ENCODE data around the gene KCNC1.

KCNC1 gene

DNA sequence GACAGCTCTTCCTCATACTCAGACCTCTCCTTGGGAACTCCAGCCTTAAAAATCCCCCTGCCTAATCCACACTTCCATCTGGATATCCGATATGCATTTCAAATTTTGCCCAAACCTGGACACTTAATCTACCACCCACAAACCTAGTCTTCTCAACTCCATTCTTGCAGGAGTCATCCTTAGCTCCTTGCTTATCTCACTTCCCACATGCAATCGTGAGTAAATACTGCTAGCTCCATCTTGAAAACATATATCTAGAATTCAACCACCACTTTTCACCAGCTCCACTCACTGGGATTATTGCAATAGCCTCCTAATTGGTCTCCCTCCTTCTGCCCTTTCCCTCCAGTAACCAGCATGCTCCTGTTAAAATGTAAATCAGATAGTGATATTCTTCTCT lies 17.8 kb upstream of the KCNC1 start:
- no peak for DNase-seq (ENCODE audit: low read depth)

DNA sequence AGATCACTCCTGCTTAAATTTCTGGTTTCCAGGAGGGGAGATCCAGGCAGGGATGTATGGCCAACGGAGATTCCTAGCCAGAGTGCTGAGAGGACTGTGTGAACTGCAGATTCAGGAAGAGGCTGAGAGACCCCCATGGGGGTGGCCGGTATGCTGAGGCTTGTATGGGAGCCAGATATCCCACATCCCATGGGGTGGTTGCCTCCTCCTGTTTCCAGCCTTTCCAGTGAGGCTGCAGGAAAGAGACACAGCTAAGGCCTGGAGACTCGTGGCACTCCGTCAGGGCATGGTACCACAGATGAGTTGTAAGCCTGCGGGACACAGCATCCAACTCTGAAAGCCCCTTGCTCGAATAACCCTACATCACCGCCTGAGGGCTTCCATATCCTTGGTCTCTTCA lies 16.6 kb upstream of the KCNC1 start:
- DNase-seq (ENCODE audit: low read depth), result no peak

DNA sequence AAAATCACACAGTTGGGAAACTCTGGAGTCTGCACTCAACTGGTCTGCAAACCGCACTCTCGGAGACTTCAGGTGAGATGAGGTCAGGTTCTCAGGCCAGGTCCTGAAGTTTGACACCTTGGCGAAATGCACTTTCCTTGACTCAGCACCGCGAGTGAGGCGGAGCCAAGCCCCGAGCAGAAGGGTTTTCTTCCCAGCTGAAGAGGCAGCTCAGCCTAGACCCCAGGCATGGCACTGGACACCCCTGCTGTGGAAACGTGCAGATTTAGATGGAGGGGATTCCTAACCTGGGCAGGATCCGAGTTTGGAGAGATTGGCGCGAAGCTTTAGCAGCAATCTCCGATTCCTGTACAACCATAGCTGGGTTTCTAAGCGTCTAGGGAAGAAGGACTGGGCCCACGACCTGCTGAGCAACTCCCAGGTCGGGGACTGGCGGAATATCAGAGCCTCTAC lies 16.0 kb upstream of the KCNC1 start:
- DNase-seq (ENCODE audit: low read depth), result no peak

DNA sequence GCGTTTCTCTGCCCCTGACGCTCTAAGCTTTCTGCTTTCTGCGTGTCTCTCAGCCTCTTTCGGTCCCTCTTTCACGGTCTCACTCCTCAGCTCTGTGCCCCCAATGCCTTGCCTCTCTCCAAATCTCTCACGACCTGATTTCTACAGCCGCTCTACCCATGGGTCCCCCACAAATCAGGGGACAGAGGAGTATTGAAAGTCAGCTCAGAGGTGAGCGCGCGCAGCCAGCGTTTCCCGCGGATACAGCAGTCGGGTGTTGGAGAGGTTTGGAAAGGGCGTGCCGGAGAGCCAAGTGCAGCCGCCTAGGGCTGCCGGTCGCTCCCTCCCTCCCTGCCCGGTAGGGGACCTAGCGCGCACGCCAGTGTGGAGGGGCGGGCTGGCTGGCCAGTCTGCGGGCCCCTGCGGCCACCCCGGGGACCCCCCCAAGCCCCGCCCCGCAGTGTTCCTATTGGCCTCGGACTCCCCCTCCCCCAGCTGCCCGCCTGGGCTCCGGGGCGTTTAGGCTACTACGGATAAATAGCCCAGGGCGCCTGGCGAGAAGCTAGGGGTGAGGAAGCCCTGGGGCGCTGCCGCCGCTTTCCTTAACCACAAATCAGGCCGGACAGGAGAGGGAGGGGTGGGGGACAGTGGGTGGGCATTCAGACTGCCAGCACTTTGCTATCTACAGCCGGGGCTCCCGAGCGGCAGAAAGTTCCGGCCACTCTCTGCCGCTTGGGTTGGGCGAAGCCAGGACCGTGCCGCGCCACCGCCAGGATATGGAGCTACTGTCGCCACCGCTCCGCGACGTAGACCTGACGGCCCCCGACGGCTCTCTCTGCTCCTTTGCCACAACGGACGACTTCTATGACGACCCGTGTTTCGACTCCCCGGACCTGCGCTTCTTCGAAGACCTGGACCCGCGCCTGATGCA lies 15.3 kb upstream of the KCNC1 start, which contains the start of gene MYOD1:
Gene MYOD1 (plus strand): TSS at position 544 of the 910 bp plus-strand sequence. CDS start 212 bp downstream, at position 756.
- DNase-seq (ENCODE audit: low read depth), result no peak

DNA sequence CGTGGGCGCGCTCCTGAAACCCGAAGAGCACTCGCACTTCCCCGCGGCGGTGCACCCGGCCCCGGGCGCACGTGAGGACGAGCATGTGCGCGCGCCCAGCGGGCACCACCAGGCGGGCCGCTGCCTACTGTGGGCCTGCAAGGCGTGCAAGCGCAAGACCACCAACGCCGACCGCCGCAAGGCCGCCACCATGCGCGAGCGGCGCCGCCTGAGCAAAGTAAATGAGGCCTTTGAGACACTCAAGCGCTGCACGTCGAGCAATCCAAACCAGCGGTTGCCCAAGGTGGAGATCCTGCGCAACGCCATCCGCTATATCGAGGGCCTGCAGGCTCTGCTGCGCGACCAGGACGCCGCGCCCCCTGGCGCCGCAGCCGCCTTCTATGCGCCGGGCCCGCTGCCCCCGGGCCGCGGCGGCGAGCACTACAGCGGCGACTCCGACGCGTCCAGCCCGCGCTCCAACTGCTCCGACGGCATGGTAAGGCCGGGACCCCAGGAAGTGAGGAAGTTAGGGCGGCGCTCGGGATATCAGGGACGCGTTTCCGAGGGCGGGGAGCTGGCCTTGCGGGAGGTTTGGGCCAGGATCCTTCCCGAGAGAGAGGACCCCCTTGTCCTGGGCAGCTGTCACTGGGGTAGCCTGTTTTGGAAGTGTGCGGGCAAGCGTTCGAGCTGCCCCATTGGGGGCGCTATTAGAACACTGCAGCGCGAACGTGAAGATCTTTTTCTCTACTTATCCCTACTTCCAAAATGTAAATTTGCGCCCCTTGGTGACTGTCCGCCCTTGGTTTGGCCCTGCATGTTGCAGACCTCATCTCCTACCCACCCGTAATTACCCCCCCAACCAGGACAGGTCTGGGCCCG lies 14.4 kb upstream of the KCNC1 start:
- no peak for DNase-seq (ENCODE audit: low read depth)

DNA sequence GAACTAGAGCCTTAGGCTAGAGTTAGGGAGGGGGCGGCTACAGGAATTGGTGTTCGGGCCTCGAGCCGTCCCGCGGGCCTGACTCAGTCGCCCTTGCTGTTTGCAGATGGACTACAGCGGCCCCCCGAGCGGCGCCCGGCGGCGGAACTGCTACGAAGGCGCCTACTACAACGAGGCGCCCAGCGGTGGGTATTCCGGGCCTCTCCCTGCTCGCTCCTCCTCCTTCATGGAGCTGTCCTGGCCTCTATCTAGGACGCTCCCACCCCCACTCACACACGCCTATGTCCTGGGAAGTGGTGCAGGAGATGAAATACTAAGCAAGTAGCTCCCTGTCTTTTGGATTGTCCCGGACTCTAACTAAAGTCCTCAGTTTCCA lies 13.8 kb upstream of the KCNC1 start:
- DNase-seq (ENCODE audit: low read depth), result no peak

DNA sequence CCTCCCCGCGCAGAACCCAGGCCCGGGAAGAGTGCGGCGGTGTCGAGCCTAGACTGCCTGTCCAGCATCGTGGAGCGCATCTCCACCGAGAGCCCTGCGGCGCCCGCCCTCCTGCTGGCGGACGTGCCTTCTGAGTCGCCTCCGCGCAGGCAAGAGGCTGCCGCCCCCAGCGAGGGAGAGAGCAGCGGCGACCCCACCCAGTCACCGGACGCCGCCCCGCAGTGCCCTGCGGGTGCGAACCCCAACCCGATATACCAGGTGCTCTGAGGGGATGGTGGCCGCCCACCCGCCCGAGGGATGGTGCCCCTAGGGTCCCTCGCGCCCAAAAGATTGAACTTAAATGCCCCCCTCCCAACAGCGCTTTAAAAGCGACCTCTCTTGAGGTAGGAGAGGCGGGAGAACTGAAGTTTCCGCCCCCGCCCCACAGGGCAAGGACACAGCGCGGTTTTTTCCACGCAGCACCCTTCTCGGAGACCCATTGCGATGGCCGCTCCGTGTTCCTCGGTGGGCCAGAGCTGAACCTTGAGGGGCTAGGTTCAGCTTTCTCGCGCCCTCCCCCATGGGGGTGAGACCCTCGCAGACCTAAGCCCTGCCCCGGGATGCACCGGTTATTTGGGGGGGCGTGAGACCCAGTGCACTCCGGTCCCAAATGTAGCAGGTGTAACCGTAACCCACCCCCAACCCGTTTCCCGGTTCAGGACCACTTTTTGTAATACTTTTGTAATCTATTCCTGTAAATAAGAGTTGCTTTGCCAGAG lies 13.2 kb upstream of the KCNC1 start:
- DNase-seq (ENCODE audit: low read depth), result no peak

DNA sequence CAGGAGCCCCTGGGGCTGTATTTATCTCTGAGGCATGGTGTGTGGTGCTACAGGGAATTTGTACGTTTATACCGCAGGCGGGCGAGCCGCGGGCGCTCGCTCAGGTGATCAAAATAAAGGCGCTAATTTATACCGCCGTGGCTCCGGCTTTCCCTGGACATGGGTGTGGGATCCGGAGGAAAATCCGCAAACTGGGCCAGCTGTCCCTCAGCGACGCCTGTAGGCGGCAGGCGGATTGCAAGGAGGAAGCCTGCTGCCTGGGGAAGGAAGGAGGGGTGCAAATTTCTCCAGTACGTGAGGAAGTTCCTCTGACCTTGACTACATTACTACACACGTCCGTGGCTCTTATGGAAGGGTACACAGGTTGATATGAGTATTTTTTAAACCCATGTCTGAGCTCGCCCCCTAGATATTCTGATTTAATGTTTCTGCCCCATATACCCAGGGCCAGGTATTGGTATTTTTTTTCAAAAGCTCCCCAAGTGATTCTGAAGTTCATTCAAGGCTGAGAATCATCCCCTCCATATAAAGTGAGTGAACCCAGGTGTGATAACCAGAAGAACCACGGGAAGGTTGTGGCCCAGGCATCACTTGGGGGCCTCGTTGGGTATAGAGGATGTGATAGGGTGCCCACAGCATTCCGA lies 12.5 kb upstream of the KCNC1 start:
- no peak for DNase-seq (ENCODE audit: low read depth)

DNA sequence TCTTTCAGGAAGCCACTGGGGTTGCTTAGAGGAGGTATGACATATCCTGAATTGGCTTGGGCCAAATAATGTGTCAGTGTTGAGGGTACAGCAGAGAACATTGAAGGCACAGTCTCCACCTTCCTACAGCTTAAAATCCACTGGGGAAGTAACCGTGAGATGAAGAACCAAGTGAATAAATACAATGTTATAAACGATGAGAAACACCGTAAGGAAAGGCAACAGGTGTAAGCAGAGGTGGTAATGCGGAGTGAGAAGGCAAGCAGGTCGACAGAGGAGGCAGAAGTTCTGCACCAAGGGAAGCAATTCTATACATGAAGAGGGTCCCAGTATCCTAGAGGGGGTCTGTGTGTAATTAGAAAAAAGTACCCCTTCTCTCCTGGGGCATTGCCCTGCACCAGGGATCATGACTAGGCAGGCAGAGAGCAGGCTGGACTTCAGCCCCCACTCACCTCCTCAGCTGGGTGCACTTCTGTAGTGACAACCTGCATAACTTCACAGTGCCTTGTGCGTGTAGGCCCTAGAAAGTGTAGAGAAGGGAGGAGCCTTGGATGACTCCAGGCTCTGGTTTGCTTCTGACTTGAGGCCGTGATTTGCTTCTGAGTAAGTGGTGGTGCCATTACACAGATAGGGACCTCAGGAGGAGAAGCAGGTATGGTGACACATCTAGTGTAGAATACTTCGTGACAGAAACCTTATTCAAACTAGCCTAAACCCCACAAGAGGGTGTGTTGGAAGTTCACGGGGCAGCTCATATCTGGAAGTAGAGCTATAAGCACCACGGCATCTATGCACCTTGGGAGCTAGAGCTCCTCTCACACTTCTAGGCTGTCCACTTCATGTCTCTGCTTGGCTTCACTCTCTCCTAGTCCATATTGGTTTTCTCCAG lies 10.3 kb upstream of the KCNC1 start:
- DNase-seq (ENCODE audit: low read depth), result no peak

DNA sequence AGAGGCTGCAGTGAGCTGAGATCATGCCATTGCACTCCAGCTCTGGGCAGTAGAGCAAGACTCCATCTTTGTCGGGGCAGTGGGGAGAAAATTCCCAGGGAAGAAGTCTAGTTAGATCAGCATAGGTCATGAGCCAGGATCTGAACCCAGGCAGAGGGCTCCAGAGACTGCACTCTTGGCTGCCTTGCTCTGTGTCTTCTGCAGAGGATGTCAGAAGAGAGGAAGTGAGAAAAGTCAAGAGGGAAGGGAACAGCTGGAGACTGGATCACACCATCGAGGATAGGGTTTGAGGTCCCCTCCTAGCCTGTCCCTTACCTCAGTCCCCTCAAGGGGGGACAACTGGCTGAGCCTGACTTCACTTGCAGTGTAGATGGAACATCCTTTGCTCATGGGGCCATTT lies 9.4 kb upstream of the KCNC1 start:
- no peak for DNase-seq (ENCODE audit: low read depth)

DNA sequence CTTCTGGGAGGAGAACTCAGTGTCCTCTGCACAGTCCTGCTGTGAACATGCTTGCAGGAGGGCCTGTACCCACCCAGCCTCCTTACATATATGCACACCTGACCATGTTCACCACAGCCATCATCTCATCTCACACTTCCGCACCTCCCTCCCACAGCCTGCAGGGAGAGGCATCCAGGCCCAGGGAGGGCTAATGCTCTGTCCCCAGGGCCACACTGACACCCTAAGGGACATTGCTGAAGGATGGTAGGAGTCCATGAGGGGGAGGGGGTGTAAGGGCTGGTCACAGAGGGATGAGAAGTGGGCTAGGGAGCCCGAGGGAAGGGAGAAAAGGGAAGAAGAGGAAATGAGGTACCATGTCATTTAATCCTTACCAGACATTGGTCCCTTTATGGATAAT lies 4.4 kb upstream of the KCNC1 start:
- DNase-seq (ENCODE audit: low read depth), result no peak

DNA sequence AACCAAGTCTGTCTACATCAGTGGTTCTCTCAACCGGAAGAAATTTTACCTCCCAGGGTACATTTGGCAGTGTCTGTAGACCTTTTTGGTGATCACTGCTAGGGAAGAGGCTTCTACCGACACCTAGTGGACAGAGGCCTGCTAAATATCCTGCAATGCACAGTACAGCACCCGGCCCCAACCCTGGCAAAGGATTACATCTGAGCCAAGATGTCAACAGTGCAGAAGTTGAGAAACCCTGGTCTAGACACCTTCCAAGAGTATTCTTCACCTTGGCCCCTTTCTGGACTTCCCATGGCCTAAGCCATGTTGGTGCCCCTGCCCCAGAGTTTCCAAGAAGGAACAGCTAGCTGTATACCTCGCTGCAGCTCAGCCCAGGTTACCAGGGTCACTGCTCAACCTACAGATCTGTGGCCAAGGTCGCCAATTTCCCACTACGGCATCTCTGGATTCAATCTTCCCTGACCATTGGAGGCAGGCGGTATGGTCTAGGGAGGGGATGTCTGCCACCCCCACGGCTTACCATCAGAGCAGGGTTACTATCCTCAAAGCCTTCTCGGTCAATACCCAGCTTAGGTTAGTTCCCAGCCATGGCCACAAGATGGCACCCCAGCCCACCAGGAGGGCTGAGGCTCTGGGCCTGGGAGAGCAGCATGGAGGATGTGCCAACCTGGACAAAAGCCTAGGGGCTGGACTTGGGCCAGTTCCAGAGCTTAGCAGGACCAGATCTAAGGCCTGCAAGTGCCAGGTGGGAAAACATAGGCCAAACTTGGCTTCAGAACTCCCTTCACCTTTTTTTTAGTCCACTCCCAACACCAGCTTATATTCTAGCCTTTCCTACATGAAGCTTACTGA lies 3.7 kb upstream of the KCNC1 start:
- peak; percentile 37 for DNase-seq (ENCODE audit: low read depth)

DNA sequence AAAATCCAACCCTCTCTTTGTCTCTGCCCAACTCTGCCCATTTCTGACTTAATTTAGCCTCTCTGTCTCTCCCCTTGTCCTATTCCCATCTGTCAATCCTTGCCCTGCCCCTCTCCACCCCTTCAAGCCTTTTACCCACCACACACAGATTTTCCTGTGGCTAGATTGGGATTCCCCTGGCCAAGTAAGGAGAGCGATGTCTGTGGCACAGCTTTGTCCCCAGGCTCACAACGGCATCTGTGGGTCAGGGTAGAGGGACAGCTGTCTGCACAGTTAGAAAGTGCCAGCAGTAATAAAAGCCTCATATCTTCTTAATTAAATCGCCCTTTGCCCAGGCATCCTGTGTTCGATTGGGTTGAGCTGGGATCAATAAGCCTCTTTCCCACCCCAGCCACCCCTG lies 1.3 kb upstream of the KCNC1 start:
- no peak for DNase-seq (ENCODE audit: low read depth)

DNA sequence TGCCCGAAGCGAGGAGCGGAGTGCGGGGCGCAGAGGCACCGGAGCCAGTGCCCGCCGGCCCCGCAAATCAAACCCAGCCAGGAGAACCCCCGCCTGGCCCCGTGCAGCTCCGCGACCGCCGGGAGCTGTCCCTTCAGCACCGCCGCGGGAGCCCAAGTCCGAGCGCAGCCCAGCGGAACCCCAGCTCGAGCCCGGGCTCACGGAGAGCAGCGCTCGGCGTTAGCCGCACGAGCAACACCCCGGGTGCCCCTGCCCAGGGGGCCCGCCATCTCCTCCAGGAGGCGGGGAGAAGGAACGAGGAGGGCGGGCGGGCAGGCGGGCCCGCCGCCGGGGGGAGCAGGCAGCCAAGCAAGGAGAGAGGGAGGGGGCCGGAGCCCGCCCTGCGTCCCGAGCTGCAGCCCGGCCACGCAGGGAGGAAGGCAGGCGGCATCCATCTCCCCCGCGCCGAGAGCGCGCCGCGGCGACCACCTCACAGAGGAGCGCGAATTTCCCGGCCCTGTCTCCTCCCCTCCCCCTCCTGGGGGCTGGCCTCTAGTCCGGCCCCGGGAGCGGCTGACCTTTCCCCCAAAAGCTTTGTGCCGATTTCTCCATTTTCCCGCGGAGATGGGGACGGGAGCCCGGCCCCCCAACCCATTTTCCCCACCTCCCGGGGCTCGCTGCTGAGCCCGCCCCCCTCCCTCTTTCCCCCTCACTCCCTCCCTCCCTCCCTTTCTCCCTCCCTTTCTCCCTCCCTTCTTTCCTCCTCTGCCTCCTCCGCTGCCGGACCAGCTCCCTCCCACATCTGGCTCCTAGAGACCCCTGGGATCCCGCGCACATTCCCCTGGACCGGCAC lies 621 bp downstream of the KCNC1 start:
- DNase-seq (ENCODE audit: low read depth), result no peak

DNA sequence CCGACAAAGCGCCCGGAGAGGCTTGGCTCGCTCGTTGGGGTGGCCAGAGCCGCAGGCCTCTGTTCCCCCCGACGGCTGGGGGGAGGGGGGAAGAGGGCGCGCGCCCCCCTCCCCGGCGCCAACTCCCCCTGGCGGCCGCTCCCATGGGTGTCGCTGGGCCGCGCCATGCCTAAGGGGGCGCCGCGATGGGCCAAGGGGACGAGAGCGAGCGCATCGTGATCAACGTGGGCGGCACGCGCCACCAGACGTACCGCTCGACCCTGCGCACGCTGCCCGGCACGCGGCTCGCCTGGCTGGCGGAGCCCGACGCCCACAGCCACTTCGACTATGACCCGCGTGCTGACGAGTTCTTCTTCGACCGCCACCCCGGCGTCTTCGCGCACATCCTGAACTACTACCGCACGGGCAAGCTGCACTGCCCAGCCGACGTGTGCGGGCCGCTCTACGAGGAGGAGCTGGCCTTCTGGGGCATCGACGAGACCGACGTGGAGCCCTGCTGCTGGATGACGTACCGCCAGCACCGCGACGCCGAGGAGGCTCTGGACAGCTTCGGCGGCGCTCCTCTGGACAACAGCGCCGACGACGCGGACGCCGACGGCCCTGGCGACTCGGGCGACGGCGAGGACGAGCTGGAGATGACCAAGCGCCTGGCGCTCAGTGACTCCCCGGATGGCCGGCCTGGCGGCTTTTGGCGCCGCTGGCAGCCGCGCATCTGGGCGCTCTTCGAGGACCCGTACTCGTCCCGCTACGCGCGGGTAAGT lies 1.4 kb downstream of the KCNC1 start:
- no peak for DNase-seq (ENCODE audit: low read depth)

DNA sequence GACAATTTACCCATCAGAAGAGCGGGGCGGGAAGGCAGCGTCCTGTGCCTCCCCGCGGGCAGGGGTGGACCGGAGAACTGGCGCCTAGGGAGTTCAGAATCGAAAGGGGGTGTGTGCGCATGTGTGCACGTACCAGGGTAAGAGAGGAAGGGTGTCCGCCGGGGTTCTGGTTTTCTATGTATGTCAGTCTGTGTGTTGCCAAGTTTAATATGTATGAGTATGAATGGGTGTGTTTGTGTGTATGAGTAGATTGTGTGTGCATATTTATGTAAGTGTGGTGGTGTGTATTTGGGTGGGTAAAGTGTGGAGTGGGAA lies 2.0 kb downstream of the KCNC1 start:
- no peak for DNase-seq (ENCODE audit: low read depth)

DNA sequence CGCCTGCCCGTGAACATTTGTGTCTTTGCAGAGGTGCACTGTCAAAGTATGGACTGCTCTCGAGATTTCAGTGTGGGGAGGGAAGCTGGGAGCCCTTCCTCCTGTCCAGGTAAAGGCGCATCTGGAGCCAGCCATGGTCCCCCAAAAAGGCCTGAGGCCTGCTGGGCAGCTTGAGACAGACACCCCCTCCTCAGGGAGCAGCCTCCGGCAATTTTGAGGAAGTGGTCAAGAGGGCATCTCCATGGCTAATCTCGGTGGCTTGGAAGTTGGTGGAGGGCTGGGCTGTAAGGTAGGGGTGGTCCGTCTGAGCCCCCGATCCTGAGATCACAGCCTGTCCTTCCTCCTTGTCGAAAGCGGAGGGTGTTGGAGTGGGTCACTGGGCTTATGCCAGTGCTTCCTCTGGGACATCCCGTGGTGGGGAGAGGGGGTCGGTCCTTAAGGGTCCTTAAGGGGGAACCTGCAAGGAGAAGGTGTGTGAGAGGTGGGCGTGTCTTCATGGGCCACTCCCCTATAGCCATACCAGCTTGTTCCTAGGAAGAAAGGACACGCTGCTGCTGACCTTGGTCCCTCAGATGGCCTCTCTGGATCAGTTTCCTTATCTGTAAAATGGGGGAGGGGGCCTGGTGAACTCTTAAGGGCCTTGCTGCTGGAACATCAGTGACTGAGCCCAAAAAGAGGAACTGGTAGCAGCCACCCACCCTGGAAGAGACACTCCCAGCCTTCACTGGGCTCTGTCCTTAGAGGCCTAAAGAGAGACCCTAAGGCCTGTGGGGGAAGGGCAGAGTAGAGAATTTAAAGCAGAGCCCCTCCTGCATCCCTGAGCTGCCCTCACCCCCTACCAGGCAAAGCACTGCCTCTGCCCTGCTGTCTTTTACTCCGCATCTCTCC lies 2.6 kb downstream of the KCNC1 start:
- no peak for DNase-seq (ENCODE audit: low read depth)
